Measurements from ENCODE around the gene GOLGA8J.

GRCh38 chr15:30072630-30073029 lies 10.1 kb upstream of the GOLGA8J start:
- TF ChIP-seq CTCF (IDR thresholded peaks at IDR 0.05) (no peak), POLR2A (IDR thresholded peaks at IDR 0.05) (no peak), EP300 (IDR thresholded peaks at IDR 0.05) (no peak)

Data from tibial nerve (tissue), 4 donors.